Mesenchymal stem cell (in vitro differentiated cells and primary cell): ENCODE results near the gene CTSA.

Experiments used
- DNase-seq: peaks from one replicate; pipeline ENCODE4 v3.0.0-alpha.2; 2013
- H2AFZ ChIP-seq: one replicate; pipeline ENCODE4 v1.6.1; 2013; ENCODE audit warnings: low read depth, mild to moderate bottlenecking, control low read depth, inconsistent platforms, low read length, moderate library complexity
- H2AK5ac ChIP-seq: 2 replicates; pipeline ENCODE4 v1.6.1; 2013; ENCODE audit warnings: low read length, moderate library complexity, mild to moderate bottlenecking, inconsistent platforms; ENCODE audit not compliant: severe bottlenecking
- H2BK120ac ChIP-seq: one replicate; pipeline ENCODE4 v1.6.1; 2013; ENCODE audit warnings: low read depth, mild to moderate bottlenecking, inconsistent platforms, low read length, moderate library complexity
- H2BK12ac ChIP-seq, 2 experiments: one replicate each; pipeline ENCODE4 v1.6.1; 2013; ENCODE audit warnings: inconsistent platforms in 2 of 2, low read length in 2 of 2, mild to moderate bottlenecking in 2 of 2, moderate library complexity in 2 of 2, control low read depth in 1 of 2
- H2BK15ac ChIP-seq: one replicate; pipeline ENCODE4 v1.6.1; 2013; ENCODE audit warnings: mild to moderate bottlenecking, low read depth, inconsistent platforms; ENCODE audit not compliant: poor library complexity, severe bottlenecking
- H2BK5ac ChIP-seq: 2 replicates; pipeline ENCODE4 v1.6.1; 2013; ENCODE audit warnings: low read depth, mild to moderate bottlenecking, low read length, control low read depth, inconsistent platforms; ENCODE audit not compliant: poor library complexity, severe bottlenecking
- H3K14ac ChIP-seq, 2 experiments: one replicate each; pipeline ENCODE4 v1.6.1; 2013; ENCODE audit warnings: inconsistent platforms in 2 of 2, low read length in 2 of 2, control low read depth in 1 of 2, mild to moderate bottlenecking in 1 of 2, moderate library complexity in 1 of 2
- H3K18ac ChIP-seq, 2 experiments: one replicate each; pipeline ENCODE4 v1.6.1; 2013; ENCODE audit warnings: inconsistent platforms in 2 of 2, low read length in 2 of 2, control low read depth in 1 of 2, low read depth in 1 of 2, mild to moderate bottlenecking in 1 of 2
- H3K23ac ChIP-seq, 2 experiments: one replicate each; pipeline ENCODE4 v1.6.1; 2013; ENCODE audit warnings: inconsistent platforms in 2 of 2, low read length in 2 of 2, mild to moderate bottlenecking in 2 of 2, moderate library complexity in 2 of 2, control low read depth in 1 of 2
- H3K27ac ChIP-seq: 2 replicates; pipeline ENCODE4 v1.5.1; 2013; ENCODE audit warnings: mild to moderate bottlenecking, moderate library complexity, low read length, control low read depth, inconsistent platforms; ENCODE audit not compliant: poor library complexity, severe bottlenecking
- H3K27me3 ChIP-seq, 2 experiments: 2 replicates each; pipeline versions ENCODE4 v1.6.1 to v1.7.0; 2013; ENCODE audit warnings: low read length in 2 of 2, mild to moderate bottlenecking in 2 of 2, moderate library complexity in 2 of 2, control low read depth in 1 of 2, inconsistent platforms in 1 of 2; ENCODE audit not compliant: control insufficient read depth in 1 of 2, insufficient read depth in 1 of 2
- H3K36me3 ChIP-seq, 2 experiments: 2 replicates each; pipeline versions ENCODE4 v1.6.1 to v1.7.0; 2013; ENCODE audit warnings: low read length in 2 of 2, control low read depth in 1 of 2, inconsistent platforms in 1 of 2, low read depth in 1 of 2, mild to moderate bottlenecking in 1 of 2; ENCODE audit not compliant: insufficient read depth in 2 of 2, control insufficient read depth in 1 of 2
- H3K4ac ChIP-seq, 2 experiments: one replicate each; pipeline ENCODE4 v1.6.1; 2013; ENCODE audit warnings: inconsistent platforms in 2 of 2, low read length in 2 of 2, mild to moderate bottlenecking in 2 of 2, moderate library complexity in 2 of 2, control low read depth in 1 of 2, low read depth in 1 of 2
- H3K4me1 ChIP-seq: 2 replicates; pipeline ENCODE4 v1.6.1; 2013; ENCODE audit warnings: low read depth, low read length, control low read depth; ENCODE audit not compliant: control insufficient read depth, insufficient read depth
- H3K4me2 ChIP-seq: 2 replicates; pipeline ENCODE4 v1.6.1; 2013; ENCODE audit warnings: low read length, mild to moderate bottlenecking, inconsistent platforms; ENCODE audit not compliant: poor library complexity, severe bottlenecking
- H3K4me3 ChIP-seq, 2 experiments: 2 replicates each; pipeline versions ENCODE4 v1.5.1 to v1.7.0; 2013; ENCODE audit warnings: low read length in 2 of 2, mild to moderate bottlenecking in 2 of 2, control low read depth in 1 of 2, low read depth in 1 of 2; ENCODE audit not compliant: insufficient read depth in 1 of 2
- H3K79me1 ChIP-seq: replicated peaks from 2 replicates; pipeline ENCODE4 v1.6.1; 2013; ENCODE audit warnings: mild to moderate bottlenecking, control low read depth, low read length, inconsistent platforms; ENCODE audit not compliant: poor library complexity, severe bottlenecking
- H3K9ac ChIP-seq: 2 replicates; pipeline ENCODE4 v1.7.0; 2013; ENCODE audit warnings: mild to moderate bottlenecking, low read length, moderate library complexity
- H3K9me3 ChIP-seq: 2 replicates; pipeline ENCODE4 v1.7.0; 2013; ENCODE audit warnings: mild to moderate bottlenecking, low read length; ENCODE audit not compliant: control insufficient read depth
- H4K8ac ChIP-seq: one replicate; pipeline ENCODE4 v1.6.1; 2013; ENCODE audit warnings: inconsistent platforms, mild to moderate bottlenecking, low read length, moderate library complexity
- H4K91ac ChIP-seq: one replicate; pipeline ENCODE4 v1.6.1; 2013; ENCODE audit warnings: mild to moderate bottlenecking, low read length, inconsistent platforms
- WGBS: methylation state at CpG from one replicate; pipeline ENCODE4 v1.1.7; 2013; ENCODE audit warnings: mixed read lengths; 5-methylcytosine and 5-hydroxymethylcytosine counted together

Gene CTSA

GRCh38 chr20:45867136-45867818 is 23.9 kb upstream of the CTSA start:
- no peaks in the 10 kb centered on the region for H3K9me3 ChIP-seq
- H3K27me3 ChIP-seq, result no peaks in the 10 kb centered on the region
- WGBS, result 89% methylated on average over 5 of the region's 6 CpGs
- H2BK5ac ChIP-seq, result no peak overlapping the region
- peak overlapping the region; percentile 65 for H3K27ac ChIP-seq
- H2AK5ac ChIP-seq, result no peak overlapping the region
- H3K4me3 ChIP-seq, result no peak overlapping the region
- H3K18ac ChIP-seq, result no peak overlapping the region
- H3K4ac ChIP-seq, result no peak overlapping the region
- no peak overlapping the region for H2BK15ac ChIP-seq
- no peak overlapping the region for H4K91ac ChIP-seq
- peaks cover 0 to 4% of the 10 kb centered on the region in 2 experiments for H3K36me3 ChIP-seq
- H3K23ac ChIP-seq, result no peak overlapping the region
- no peak for DNase-seq
- H3K79me1 ChIP-seq, result peaks cover 12% of the 10 kb centered on the region
- no peak overlapping the region for H3K14ac ChIP-seq
- H2AFZ ChIP-seq, result no peak overlapping the region
- peak overlapping the region; percentile 71 for H3K9ac ChIP-seq
- H2BK12ac ChIP-seq, result no peak overlapping the region
- H2BK120ac ChIP-seq, result no peak overlapping the region
- H4K8ac ChIP-seq, result no peak overlapping the region
- no peaks in the 10 kb centered on the region for H3K4me1 ChIP-seq
- H3K4me2 ChIP-seq, result no peak overlapping the region

GRCh38 chr20:45867819-45868176 is 23.3 kb upstream of the CTSA start:
- H2BK15ac ChIP-seq, result no peak overlapping the region
- no peak overlapping the region for H3K4me3 ChIP-seq
- H2AFZ ChIP-seq, result no peak overlapping the region
- H3K79me1 ChIP-seq, result peaks cover 10% of the 10 kb centered on the region
- no peaks in the 10 kb centered on the region for H3K4me1 ChIP-seq
- H2BK120ac ChIP-seq, result no peak overlapping the region
- H3K4ac ChIP-seq, result no peak overlapping the region
- H3K27me3 ChIP-seq, result no peaks in the 10 kb centered on the region
- H3K18ac ChIP-seq, result no peak overlapping the region
- H2BK12ac ChIP-seq, result no peak overlapping the region
- no peak overlapping the region for H4K91ac ChIP-seq
- H3K27ac ChIP-seq, result peak overlapping the region; percentile 65
- H3K9ac ChIP-seq, result peak overlapping the region; percentile 71
- no peak overlapping the region for H3K14ac ChIP-seq
- no peak overlapping the region for H4K8ac ChIP-seq
- H2BK5ac ChIP-seq, result no peak overlapping the region
- peaks cover 0 to 4% of the 10 kb centered on the region in 2 experiments for H3K36me3 ChIP-seq
- no peak overlapping the region for H3K23ac ChIP-seq
- DNase-seq, result peak; percentile 69
- no peak overlapping the region for H3K4me2 ChIP-seq
- no peaks in the 10 kb centered on the region for H3K9me3 ChIP-seq
- no peak overlapping the region for H2AK5ac ChIP-seq

GRCh38 chr20:45872626-45873025 is 18.5 kb upstream of the CTSA start:
- Histone ChIP-seq H3K9me3 (no peaks in the 10 kb centered on the region), H2BK120ac (no peak overlapping the region), H3K9ac (no peak overlapping the region), H2BK5ac (no peak overlapping the region), H4K8ac (no peak overlapping the region), H3K36me3 (peaks cover 10 to 14% of the 10 kb centered on the region in 2 experiments), H3K18ac (no peak overlapping the region), H3K79me1 (peaks cover 2% of the 10 kb centered on the region), H2AK5ac (no peak overlapping the region), H4K91ac (no peak overlapping the region), H3K27ac (no peak overlapping the region), H3K4me1 (no peaks in the 10 kb centered on the region), H3K14ac (no peak overlapping the region), H2BK12ac (no peak overlapping the region), H2AFZ (no peak overlapping the region), H3K4me3 (no peak overlapping the region), H3K27me3 (no peaks in the 10 kb centered on the region), H3K23ac (no peak overlapping the region), H2BK15ac (no peak overlapping the region), H3K4ac (no peak overlapping the region), H3K4me2 (no peak overlapping the region)
- 100% methylated on average over 3 of the region's 4 CpGs for WGBS
- DNase-seq, result no peak

GRCh38 chr20:45873409-45874103 is 17.6 kb upstream of the CTSA start:
- Histone ChIP-seq H3K27me3 (no peaks in the 10 kb centered on the region), H4K91ac (no peak overlapping the region), H3K9me3 (no peaks in the 10 kb centered on the region), H3K79me1 (peaks cover 2% of the 10 kb centered on the region), H2BK120ac (no peak overlapping the region), H3K4ac (no peak overlapping the region), H3K4me1 (no peaks in the 10 kb centered on the region), H3K18ac (no peak overlapping the region), H4K8ac (no peak overlapping the region), H3K4me3 (no peak overlapping the region), H3K36me3 (peaks cover 13 to 23% of the 10 kb centered on the region in 2 experiments), H3K23ac (no peak overlapping the region), H2BK12ac (no peak overlapping the region), H3K14ac (no peak overlapping the region), H3K9ac (no peak overlapping the region), H3K4me2 (no peak overlapping the region), H2BK15ac (no peak overlapping the region), H2AFZ (no peak overlapping the region), H2AK5ac (no peak overlapping the region), H2BK5ac (no peak overlapping the region), H3K27ac (no peak overlapping the region)
- no peak for DNase-seq
- 100% methylated on average over 1 of the region's 1 CpG for WGBS
